Measurements from ENCODE around the gene SNRNP200.
"Not testable (repeated sequence)": the region's sequence is repeated elsewhere in the genome, so short reads cannot be mapped to it uniquely, and the experiment has no call there.

The SNRNP200 gene

GRCh38 chr2:96325041-96325883 lies 19.9 kb upstream of the SNRNP200 start, which contains the start of gene ITPRIPL1:
Gene ITPRIPL1, plus strand, starts transcription at chr2:96325317. Its CDS starts 523 bp downstream, at chr2:96325840.
- peak; percentile 61 for DNase-seq (ENCODE audit: low read depth)

GRCh38 chr2:96324721-96325040 lies 19.3 kb upstream of the SNRNP200 start:
- no peak for DNase-seq (ENCODE audit: low read depth)

GRCh38 chr2:96323849-96324248 lies 18.5 kb upstream of the SNRNP200 start:
- DNase-seq (ENCODE audit: low read depth) = no peak

- DNase-seq (ENCODE audit: low read depth) = peak; percentile 59
Measured at GRCh38 chr2:96320728-96321622, 15.6 kb upstream of the SNRNP200 start.

GRCh38 chr2:96320326-96320725 lies 15.0 kb upstream of the SNRNP200 start:
- DNase-seq (ENCODE audit: low read depth) = peak; percentile 59

GRCh38 chr2:96319396-96319795 lies 14.1 kb upstream of the SNRNP200 start:
- no peak for DNase-seq (ENCODE audit: low read depth)

- no peak for DNase-seq (ENCODE audit: low read depth)
Measured at GRCh38 chr2:96318723-96319122, 13.4 kb upstream of the SNRNP200 start.

- no peak for DNase-seq (ENCODE audit: low read depth)
Measured at GRCh38 chr2:96317584-96317997, 12.2 kb upstream of the SNRNP200 start.

GRCh38 chr2:96316999-96317398 lies 11.7 kb upstream of the SNRNP200 start:
- DNase-seq (ENCODE audit: low read depth) = no peak

- peak; percentile 87 for DNase-seq (ENCODE audit: low read depth)
Measured at GRCh38 chr2:96315400-96316071, 10.2 kb upstream of the SNRNP200 start.

GRCh38 chr2:96315005-96315399 lies 9.7 kb upstream of the SNRNP200 start:
- no peak for DNase-seq (ENCODE audit: low read depth)

- no peak for DNase-seq (ENCODE audit: low read depth)
Measured at GRCh38 chr2:96308248-96308647, 2.9 kb upstream of the SNRNP200 start.

GRCh38 chr2:96306370-96306769 lies 1.0 kb upstream of the SNRNP200 start:
- no peak for DNase-seq (ENCODE audit: low read depth)

- peak; percentile 19 for DNase-seq (ENCODE audit: low read depth)
Measured at GRCh38 chr2:96305979-96306308, 598 bp upstream of the SNRNP200 start.

GRCh38 chr2:96304606-96305005 lies 740 bp downstream of the SNRNP200 start:
- DNase-seq (ENCODE audit: low read depth) = no peak

GRCh38 chr2:96301865-96302264 lies 3.5 kb downstream of the SNRNP200 start:
- no peak for DNase-seq (ENCODE audit: low read depth)

- no peak for DNase-seq (ENCODE audit: low read depth)
Measured at GRCh38 chr2:96296925-96297324, 8.4 kb downstream of the SNRNP200 start.

GRCh38 chr2:96294271-96294670 lies 11.1 kb downstream of the SNRNP200 start:
- DNase-seq (ENCODE audit: low read depth) = not testable (repeated sequence)

GRCh38 chr2:96291751-96292150 lies 13.6 kb downstream of the SNRNP200 start:
- no peak for DNase-seq (ENCODE audit: low read depth)

- no peak for DNase-seq (ENCODE audit: low read depth)
Measured at GRCh38 chr2:96287273-96287856, 18.0 kb downstream of the SNRNP200 start.

GRCh38 chr2:96276787-96277499 lies 28.4 kb downstream of the SNRNP200 start:
- DNase-seq (ENCODE audit: low read depth) = no peak
